ENCODE measurements around the gene SYNJ2. TPM values are rescaled to one million over a fixed set of nuclear protein-coding genes. Genes with fewer than 3 reads are reported as not detected.

Gene SYNJ2
- total RNA-seq, 2 experiments from 2014 or later, result 32.2 to 32.3 TPM

DNA sequence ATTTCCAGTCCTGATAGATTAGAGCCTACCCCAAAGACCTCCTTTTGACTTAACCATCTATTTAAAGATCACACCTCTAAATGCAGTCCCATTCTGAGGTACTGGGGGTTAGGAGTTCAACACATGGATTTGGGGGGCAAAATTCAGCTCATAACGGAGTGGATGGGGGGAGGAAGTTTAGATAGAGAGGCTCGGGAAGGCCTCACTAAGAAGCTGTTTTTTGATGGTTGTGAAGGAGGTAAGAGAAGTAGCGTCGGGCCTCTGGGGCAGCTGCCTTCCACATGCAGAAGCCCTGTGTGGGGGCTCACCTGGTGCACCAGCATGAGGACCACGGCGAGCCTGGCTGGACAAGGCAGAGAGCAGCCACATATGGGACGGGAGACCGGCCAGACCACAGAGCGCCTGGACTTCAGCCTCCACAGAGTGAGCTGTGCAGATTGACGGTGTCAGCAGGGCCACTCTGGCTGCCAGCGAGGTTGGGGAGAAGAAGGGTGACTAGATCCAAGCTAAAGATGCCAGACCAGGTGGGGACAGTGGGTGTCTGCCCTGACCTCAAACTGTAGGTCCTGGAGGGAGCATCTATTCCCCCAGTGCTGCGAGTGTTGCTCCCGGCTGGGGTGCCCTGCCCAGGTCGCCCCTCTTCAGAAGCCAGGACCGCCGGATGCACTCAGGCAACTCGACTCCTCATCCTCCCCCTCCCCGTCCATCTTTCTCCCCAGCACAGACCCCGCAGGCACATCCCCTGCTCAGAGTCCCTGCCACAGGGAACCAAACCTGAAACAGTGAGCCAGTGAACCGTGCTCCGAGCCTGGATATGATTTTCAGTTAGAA lies 5.1 kb upstream of the SYNJ2 start:
- Mint-ChIP-seq H3K4me3 (no peak overlapping the region), H3K4me1 (ENCODE audit: low read depth) (peaks cover 5% of the 10 kb centered on the region), H3K27ac (no peak overlapping the region), H3K9me3 (no peaks in the 10 kb centered on the region), H3K36me3 (no peaks in the 10 kb centered on the region), H3K27me3 (no peaks in the 10 kb centered on the region)
- intact Hi-C loops (cut with micrococcal nuclease), result no loop called here
- POLR2A ChIA-PET, result no interaction called here
- no peak for DNase-seq
- CTCF ChIA-PET, result interaction anchor here (2.1 kb wide), 1 partner anchor 50 kb away, joined by 5 read pairs; no protein-coding TSS in a partner anchor

DNA sequence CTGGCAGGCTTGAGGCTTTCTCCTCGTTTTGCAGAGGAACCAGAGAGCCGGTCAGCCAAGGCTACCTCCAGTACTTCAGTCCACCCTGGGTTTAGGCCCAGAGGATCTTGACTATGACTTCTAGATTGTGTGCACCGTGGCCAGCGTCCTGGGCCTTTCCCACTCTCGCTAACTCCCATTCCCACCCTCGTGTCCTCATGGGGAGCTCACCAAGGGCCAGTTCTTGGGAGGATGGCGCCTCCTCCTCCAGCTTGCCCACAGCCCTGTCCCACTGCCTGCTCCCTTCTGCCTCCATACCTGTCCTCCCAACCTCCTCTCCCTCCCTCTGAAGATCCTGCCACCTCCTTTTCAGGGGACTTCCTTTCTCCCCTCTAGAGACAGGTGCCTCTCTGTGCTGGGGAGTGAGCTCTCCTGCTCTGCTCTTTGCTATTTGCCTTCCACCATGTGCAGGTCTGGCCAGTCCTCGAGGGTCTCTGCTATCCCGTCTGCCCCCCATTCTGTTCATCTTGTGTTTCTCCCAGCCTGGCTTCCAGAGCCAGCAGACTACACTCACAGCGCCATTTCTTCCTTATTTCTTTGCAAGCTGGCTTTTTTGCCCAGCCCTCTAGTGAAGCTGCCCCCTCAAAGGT lies 4.4 kb upstream of the SYNJ2 start:
- intact Hi-C loops (cut with micrococcal nuclease), result no loop called here
- H3K4me3 Mint-ChIP-seq, result no peak overlapping the region

DNA sequence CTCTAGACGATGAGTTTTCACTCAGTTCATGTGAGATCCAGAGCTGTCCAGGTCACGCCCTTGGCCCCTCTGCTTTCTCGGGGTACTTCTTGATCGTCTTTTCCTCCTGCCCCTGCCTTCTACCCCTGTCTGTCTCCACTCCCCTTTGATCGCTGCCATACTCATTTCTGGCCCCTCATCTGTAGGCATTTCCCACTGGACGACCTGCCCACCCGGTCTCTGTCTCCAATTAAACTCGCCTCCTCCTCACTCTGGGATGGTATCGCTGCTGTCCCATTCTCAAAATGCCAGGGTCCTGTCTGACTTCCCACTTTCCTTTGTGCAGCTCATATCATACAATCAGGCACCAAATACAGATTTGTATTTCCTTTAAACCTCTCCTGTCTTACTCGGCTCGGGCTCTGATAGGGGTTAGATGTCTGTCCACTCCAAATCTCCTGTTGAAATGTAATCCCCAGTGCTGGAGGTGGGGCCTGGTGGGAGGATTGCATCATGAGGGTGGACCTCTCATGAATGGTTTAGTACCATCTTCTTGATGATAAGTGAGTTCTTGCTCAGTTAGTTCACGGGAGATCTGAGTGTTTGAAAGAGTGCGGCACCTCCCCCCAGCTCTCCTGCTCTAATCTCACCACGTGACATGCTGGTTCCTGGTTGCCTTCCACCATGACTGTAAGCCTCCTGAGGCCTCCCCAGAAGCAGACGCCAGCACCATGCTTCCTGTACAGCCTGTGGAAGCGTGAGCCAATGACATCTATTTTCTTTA lies 3.5 kb upstream of the SYNJ2 start:
- intact Hi-C loops (cut with micrococcal nuclease), result no loop called here
- no peak for DNase-seq
- Mint-ChIP-seq H3K9me3 (no peaks in the 10 kb centered on the region), H3K27me3 (no peaks in the 10 kb centered on the region), H3K4me3 (no peak overlapping the region), H3K4me1 (ENCODE audit: low read depth) (peaks cover 15% of the 10 kb centered on the region), H3K27ac (no peak overlapping the region), H3K36me3 (no peaks in the 10 kb centered on the region)
- ChIA-PET POLR2A (no interaction called here), CTCF (no interaction called here)

More for the DNA sequence above, 4.4 kb upstream of the SYNJ2 start:
- H3K27ac Mint-ChIP-seq, result no peak overlapping the region
- no peaks in the 10 kb centered on the region for H3K27me3 Mint-ChIP-seq
- H3K4me1 Mint-ChIP-seq (ENCODE audit: low read depth), result peaks cover 6% of the 10 kb centered on the region
- CTCF ChIA-PET, result no interaction called here
- POLR2A ChIA-PET, result no interaction called here
- no peaks in the 10 kb centered on the region for H3K36me3 Mint-ChIP-seq
- H3K9me3 Mint-ChIP-seq, result no peaks in the 10 kb centered on the region
- no peak for DNase-seq

DNA sequence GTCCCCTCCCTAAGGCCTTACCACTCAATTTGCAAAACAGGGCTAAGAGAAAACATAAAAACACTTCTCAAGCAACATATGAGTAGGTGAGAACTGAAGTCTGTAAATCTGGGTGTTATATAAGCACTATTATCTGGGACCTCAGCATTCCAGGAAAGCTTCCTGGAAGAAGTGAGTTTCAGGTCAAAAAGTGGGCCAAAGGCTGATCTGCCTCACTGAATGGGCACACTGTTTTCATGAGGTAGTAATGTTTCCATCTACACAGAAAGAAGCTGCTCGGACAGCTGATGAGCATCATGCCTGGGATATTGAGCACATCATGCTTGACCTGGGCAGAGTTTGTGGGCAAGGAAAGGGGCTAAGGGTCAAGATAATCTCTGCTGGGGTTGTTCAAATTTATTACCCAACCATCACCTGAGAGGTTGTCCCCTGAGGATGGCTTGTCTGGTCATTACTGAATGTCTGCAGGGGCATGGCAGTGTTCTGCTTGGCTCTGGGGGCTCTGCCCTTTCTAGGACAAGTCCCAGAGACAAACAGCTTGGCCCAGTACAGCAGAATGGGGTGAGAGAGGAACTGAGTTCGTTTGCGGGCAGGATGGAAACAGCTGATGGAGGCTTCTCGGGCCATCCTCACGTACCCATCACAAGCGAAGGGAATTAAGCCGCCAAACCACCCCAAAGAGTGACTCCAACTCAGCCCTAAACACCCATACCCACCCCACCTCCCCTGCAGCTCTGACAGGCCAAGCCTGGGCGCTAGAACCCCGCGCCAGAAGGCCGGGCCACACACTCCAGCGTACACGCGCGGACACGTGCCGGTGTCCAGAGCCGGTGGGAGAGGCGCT lies 1.2 kb upstream of the SYNJ2 start:
- intact Hi-C loops (cut with micrococcal nuclease), result loop anchor here (1.0 to 5.0 kb wide), 6 partner anchors 18 to 218 kb away; partner anchors contain the start of gene SNX9
- ChIA-PET POLR2A (interaction anchor here (1.7 kb wide), 1 partner anchor 46 kb away, joined by 5 read pairs; no protein-coding TSS in a partner anchor), CTCF (interaction anchor here (6.5 kb wide), 1 partner anchor 46 kb away, joined by 62 read pairs; no protein-coding TSS in a partner anchor)

DNA sequence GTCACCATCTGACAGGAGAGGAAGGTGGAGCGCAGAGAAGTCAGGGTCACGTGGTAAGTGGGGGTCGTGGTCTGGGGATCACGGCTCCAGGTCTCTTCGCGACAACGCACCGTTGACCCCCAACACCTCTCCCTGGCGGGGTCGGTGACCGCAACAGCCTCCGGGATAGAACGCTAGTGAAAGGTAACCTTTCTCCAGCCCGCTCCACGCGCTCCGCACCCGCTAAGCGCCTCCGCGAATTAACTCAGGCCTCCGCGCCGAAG lies 600 bp upstream of the SYNJ2 start:
- DNase-seq, result no peak
- no peaks in the 10 kb centered on the region for H3K36me3 Mint-ChIP-seq
- peaks cover 36% of the 10 kb centered on the region for H3K4me1 Mint-ChIP-seq (ENCODE audit: low read depth)
- ChIA-PET CTCF (interaction anchor here (1.8 to 6.5 kb wide), 4 partner anchors 13 to 91 kb away, joined by 5 to 62 read pairs (median 16); no protein-coding TSS in a partner anchor), POLR2A (interaction anchor here (1.0 to 1.2 kb wide), 2 partner anchors 18 to 44 kb away, joined by 3 read pairs; no protein-coding TSS in a partner anchor)
- intact Hi-C loops (cut with micrococcal nuclease), result loop anchor here (1.0 to 5.0 kb wide), 6 partner anchors 19 to 219 kb away; partner anchors contain the start of gene SNX9
- no peaks in the 10 kb centered on the region for H3K9me3 Mint-ChIP-seq
- peak overlapping the region; percentile 57 for H3K27ac Mint-ChIP-seq
- H3K4me3 Mint-ChIP-seq, result peak overlapping the region; percentile 76
- H3K27me3 Mint-ChIP-seq, result no peaks in the 10 kb centered on the region

More for the DNA sequence above, 1.2 kb upstream of the SYNJ2 start:
- Mint-ChIP-seq H3K36me3 (no peaks in the 10 kb centered on the region), H3K4me3 (peak overlapping the region; percentile 76), H3K9me3 (no peaks in the 10 kb centered on the region), H3K27me3 (no peaks in the 10 kb centered on the region), H3K4me1 (ENCODE audit: low read depth) (peaks cover 36% of the 10 kb centered on the region), H3K27ac (no peak overlapping the region)
- DNase-seq, result peak; percentile 36

DNA sequence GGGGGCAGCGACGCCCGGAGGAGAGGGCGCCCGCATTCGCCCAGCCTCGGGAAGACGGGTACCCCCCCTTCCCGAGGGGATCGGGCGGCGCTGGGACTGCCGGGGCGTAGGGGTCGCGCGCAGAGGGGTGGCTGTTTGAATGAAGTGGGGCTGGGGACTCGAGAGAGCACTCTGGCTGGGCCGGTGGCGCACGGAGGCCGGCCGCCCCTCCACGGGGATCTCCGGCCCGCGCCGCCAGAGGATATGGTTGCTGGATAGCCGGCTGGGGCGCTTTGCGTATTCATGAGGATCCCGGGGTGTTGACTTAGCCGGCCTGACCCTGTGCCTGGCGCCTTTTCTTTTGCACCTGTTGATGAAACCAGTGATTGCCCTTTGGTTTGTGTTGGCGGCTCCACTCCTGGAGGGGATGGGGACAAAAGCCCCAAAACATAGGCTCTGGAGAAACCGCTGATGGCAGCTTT lies 469 bp downstream of the SYNJ2 start:
- DNase-seq, result peak; percentile 53
- peak overlapping the region; percentile 89 for H3K4me3 Mint-ChIP-seq
- H3K9me3 Mint-ChIP-seq, result no peaks in the 10 kb centered on the region
- peaks cover 36% of the 10 kb centered on the region for H3K4me1 Mint-ChIP-seq (ENCODE audit: low read depth)
- POLR2A ChIA-PET, result interaction anchor here (0.6 to 2.9 kb wide), 5 partner anchors 19 to 179 kb away, joined by 3 to 14 read pairs (median 3); no protein-coding TSS in a partner anchor
- CTCF ChIA-PET, result interaction anchor here (0.7 to 6.5 kb wide), 8 partner anchors 9 to 226 kb away, joined by 3 to 62 read pairs (median 4); no protein-coding TSS in a partner anchor
- intact Hi-C loops (cut with micrococcal nuclease), result loop anchor here (1.0 to 5.0 kb wide), 6 partner anchors 21 to 220 kb away; partner anchors contain the start of gene SNX9
- peak overlapping the region; percentile 74 for H3K27ac Mint-ChIP-seq
- no peaks in the 10 kb centered on the region for H3K36me3 Mint-ChIP-seq
- no peaks in the 10 kb centered on the region for H3K27me3 Mint-ChIP-seq

DNA sequence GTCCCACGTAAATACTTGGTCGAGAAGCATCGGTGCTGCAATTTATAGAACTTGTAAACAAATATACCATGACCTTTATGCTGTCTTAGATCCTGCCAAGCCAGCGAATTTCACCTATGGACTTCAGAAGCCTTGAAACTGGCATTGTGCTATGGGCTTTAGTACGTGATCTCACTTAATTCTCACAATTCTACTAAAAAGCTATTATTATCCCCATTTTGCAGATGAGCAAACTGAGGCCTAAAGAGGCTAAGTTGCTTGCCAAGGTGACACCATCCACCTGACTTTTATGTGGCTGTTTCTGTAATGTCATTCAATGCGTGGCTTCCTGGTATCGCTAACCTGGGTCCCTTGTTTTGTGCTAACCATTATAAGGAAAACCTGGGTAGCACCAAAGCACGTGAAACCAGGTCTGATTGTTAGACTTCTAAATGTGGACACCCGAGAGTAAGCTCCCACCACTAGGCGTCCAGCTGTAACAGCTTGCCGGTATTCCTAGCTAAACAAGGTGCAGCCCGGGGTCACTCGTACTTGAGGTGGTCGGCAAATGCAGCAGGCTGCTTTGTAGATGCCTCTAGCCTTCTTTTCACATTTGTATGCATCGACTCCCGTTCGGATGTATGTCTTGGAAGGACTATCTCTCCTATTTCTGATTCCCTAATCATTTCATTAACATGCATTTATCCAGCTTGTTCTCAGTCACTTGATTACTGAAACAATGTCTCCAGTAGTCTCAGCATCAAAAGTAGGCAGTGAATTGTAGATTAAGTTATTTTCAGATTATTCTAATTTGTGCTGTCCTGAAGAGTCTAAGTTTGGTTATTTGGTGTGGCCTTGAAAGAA lies 1.1 kb downstream of the SYNJ2 start:
- DNase-seq, result no peak
- intact Hi-C loops (cut with micrococcal nuclease), result loop anchor here (1.0 to 5.0 kb wide), 6 partner anchors 20 to 220 kb away; partner anchors contain the start of gene SNX9
- ChIA-PET POLR2A (interaction anchor here (0.6 to 2.9 kb wide), 3 partner anchors 19 to 43 kb away, joined by 3 to 14 read pairs (median 3); no protein-coding TSS in a partner anchor), CTCF (interaction anchor here (0.7 to 6.5 kb wide), 9 partner anchors 12 to 232 kb away, joined by 3 to 62 read pairs (median 5); no protein-coding TSS in a partner anchor)
- Mint-ChIP-seq H3K4me1 (ENCODE audit: low read depth) (peaks cover 36% of the 10 kb centered on the region), H3K4me3 (peak overlapping the region; percentile 89), H3K36me3 (no peaks in the 10 kb centered on the region), H3K9me3 (no peaks in the 10 kb centered on the region), H3K27me3 (no peaks in the 10 kb centered on the region), H3K27ac (peak overlapping the region; percentile 74)

DNA sequence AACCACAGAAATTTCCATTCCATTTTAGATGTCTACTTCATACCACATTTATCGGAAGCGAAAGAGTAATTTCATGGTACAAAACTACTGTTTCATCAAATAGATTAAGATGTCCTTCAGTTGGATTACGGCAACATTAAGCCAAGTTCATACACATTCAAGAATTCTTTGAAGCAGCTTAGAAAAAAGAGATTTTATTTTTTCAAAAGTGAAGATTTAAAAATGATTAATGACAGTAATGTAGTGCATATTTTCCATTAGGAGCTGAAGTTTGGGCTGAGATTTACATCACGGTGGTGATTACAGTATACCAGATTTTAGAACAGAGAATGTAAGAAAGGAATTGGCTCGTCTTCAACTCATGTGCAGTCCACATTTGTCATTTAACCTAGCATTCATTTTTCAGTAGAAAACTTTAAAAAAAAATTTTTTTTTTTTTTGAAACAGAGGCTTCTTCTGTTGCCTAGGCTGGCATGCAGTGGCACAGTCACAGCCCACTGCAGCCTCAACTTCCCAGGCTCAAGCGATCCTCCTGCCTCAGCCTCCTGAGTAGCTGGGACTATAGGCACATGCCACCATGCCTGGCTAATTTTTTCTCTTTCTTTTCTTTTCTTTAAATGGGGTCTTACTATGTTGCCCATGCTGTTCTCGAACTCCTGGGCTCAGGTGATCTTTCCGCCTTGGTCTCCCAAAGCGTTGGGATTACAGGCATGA lies 1.9 kb downstream of the SYNJ2 start:
- POLR2A ChIA-PET, result interaction anchor here (0.7 to 2.9 kb wide), 2 partner anchors 27 to 43 kb away, joined by 3 to 14 read pairs; no protein-coding TSS in a partner anchor
- peak overlapping the region; percentile 56 for H3K27ac Mint-ChIP-seq
- no peak for DNase-seq
- peaks cover 39% of the 10 kb centered on the region for H3K4me1 Mint-ChIP-seq (ENCODE audit: low read depth)
- H3K36me3 Mint-ChIP-seq, result no peaks in the 10 kb centered on the region
- CTCF ChIA-PET, result interaction anchor here (0.8 to 6.5 kb wide), 9 partner anchors 11 to 231 kb away, joined by 3 to 62 read pairs (median 7); no protein-coding TSS in a partner anchor
- intact Hi-C loops (cut with micrococcal nuclease), result loop anchor here (2.0 to 5.0 kb wide), 5 partner anchors 19 to 221 kb away; partner anchors contain the start of gene SNX9
- H3K9me3 Mint-ChIP-seq, result no peaks in the 10 kb centered on the region
- no peaks in the 10 kb centered on the region for H3K27me3 Mint-ChIP-seq
- peak overlapping the region; percentile 89 for H3K4me3 Mint-ChIP-seq

DNA sequence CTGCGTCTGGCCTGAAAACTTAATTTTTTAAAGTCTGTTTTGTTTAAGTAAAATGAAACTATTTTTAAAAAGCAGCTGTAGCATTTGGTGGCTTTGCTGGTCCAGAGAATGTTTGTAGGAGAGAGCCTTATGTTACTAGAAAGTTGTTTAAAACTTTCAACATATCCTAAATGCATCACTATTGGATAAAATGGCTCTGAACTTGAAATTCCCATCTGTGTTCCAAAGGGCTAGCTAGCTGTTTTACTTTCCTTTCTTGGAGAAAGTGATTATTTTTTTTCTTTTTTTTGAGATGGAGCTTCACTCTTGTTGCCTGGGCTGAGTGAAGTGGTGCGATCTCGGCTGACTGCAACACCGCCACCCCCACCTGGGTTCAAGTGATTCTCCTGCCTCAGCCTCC lies 2.5 kb downstream of the SYNJ2 start:
- POLR2A ChIA-PET, result interaction anchor here (0.6 to 2.9 kb wide), 2 partner anchors 14 to 42 kb away, joined by 3 to 14 read pairs; no protein-coding TSS in a partner anchor
- no peaks in the 10 kb centered on the region for H3K27me3 Mint-ChIP-seq
- no peak for DNase-seq
- no peak overlapping the region for H3K27ac Mint-ChIP-seq
- H3K4me1 Mint-ChIP-seq (ENCODE audit: low read depth), result peaks cover 41% of the 10 kb centered on the region
- H3K4me3 Mint-ChIP-seq, result peak overlapping the region; percentile 32
- H3K36me3 Mint-ChIP-seq, result no peaks in the 10 kb centered on the region
- CTCF ChIA-PET, result interaction anchor here (1.0 to 6.5 kb wide), 6 partner anchors 10 to 226 kb away, joined by 3 to 62 read pairs (median 8); no protein-coding TSS in a partner anchor
- no peaks in the 10 kb centered on the region for H3K9me3 Mint-ChIP-seq
- intact Hi-C loops (cut with micrococcal nuclease), result loop anchor here (5.0 kb wide), 4 partner anchors 73 to 222 kb away; partner anchors contain the start of gene SNX9
